ENCODE results near the gene LARP1.

The LARP1 gene

GRCh38 chr5:154815684-154816247 is 60.6 kb downstream of the LARP1 start:
- TF ChIP-seq NFIC (IDR thresholded peaks at IDR 0.05): no peak
- TF ChIP-seq RAD21 (IDR thresholded peaks at IDR 0.05; ENCODE audit: low read depth): no peak
- no peak for TF ChIP-seq ZBTB7A (IDR thresholded peaks at IDR 0.05; ENCODE audit: low read depth)
- TF ChIP-seq CEBPB (IDR thresholded peaks at IDR 0.05): no peak
- TF ChIP-seq USF1 (IDR thresholded peaks at IDR 0.05): no peak
- no peak for TF ChIP-seq EP300 (IDR thresholded peaks at IDR 0.05; ENCODE audit: borderline replicate concordance)
- no peak for TF ChIP-seq MAX (IDR thresholded peaks at IDR 0.05)
- no peak for TF ChIP-seq EGR1 (IDR thresholded peaks at IDR 0.05)

GRCh38 chr5:154816891-154817492 is 61.8 kb downstream of the LARP1 start:
- TF ChIP-seq RAD21 (IDR thresholded peaks at IDR 0.05; ENCODE audit: low read depth) (no peak), CREB1 (IDR thresholded peaks at IDR 0.05; ENCODE audit: low read depth) (no peak), NFIC (IDR thresholded peaks at IDR 0.05) (no peak), EGR1 (IDR thresholded peaks at IDR 0.05) (no peak), TEAD4 (IDR thresholded peaks at IDR 0.05) (no peak), FOXM1 (IDR thresholded peaks at IDR 0.05; ENCODE audit: borderline replicate concordance, low read depth) (no peak)

- TF ChIP-seq YY1 (IDR thresholded peaks at IDR 0.05; ENCODE audit: low read depth) (no peak), TEAD4 (IDR thresholded peaks at IDR 0.05) (no peak), TAF1 (IDR thresholded peaks at IDR 0.05; ENCODE audit: low read depth) (no peak)
Observed at GRCh38 chr5:154817815-154818214, 62.6 kb downstream of the LARP1 start.

- TF ChIP-seq EGR1 (IDR thresholded peaks at IDR 0.05): no peak
- TF ChIP-seq CREB1 (IDR thresholded peaks at IDR 0.05; ENCODE audit: low read depth): no peak
- no peak for TF ChIP-seq TCF12 (IDR thresholded peaks at IDR 0.05; ENCODE audit: low read depth)
- TF ChIP-seq TAF1 (IDR thresholded peaks at IDR 0.05; ENCODE audit: low read depth): no peak
- TF ChIP-seq TEAD4 (IDR thresholded peaks at IDR 0.05): no peak
- TF ChIP-seq FOXM1 (IDR thresholded peaks at IDR 0.05; ENCODE audit: borderline replicate concordance, low read depth): no peak
- no peak for TF ChIP-seq EP300 (IDR thresholded peaks at IDR 0.05; ENCODE audit: borderline replicate concordance)
- no peak for TF ChIP-seq CEBPB (IDR thresholded peaks at IDR 0.05)
- no peak for TF ChIP-seq YY1 (IDR thresholded peaks at IDR 0.05; ENCODE audit: low read depth)
- TF ChIP-seq USF1 (IDR thresholded peaks at IDR 0.05): no peak
Observed at GRCh38 chr5:154818471-154819116, 63.4 kb downstream of the LARP1 start.

- no peak for TF ChIP-seq CEBPB (IDR thresholded peaks at IDR 0.05)
- TF ChIP-seq YY1 (IDR thresholded peaks at IDR 0.05; ENCODE audit: low read depth): no peak
- TF ChIP-seq TEAD4 (IDR thresholded peaks at IDR 0.05): no peak
- no peak for TF ChIP-seq CREB1 (IDR thresholded peaks at IDR 0.05; ENCODE audit: low read depth)
- no peak for TF ChIP-seq FOXM1 (IDR thresholded peaks at IDR 0.05; ENCODE audit: borderline replicate concordance, low read depth)
- TF ChIP-seq MAX (IDR thresholded peaks at IDR 0.05): no peak
- TF ChIP-seq RAD21 (IDR thresholded peaks at IDR 0.05; ENCODE audit: low read depth): no peak
- TF ChIP-seq TAF1 (IDR thresholded peaks at IDR 0.05; ENCODE audit: low read depth): no peak
- no peak for TF ChIP-seq EGR1 (IDR thresholded peaks at IDR 0.05)
- TF ChIP-seq NFIC (IDR thresholded peaks at IDR 0.05): no peak
- TF ChIP-seq ZBTB7A (IDR thresholded peaks at IDR 0.05; ENCODE audit: low read depth): no peak
- no peak for TF ChIP-seq TCF12 (IDR thresholded peaks at IDR 0.05; ENCODE audit: low read depth)
- no peak for TF ChIP-seq EP300 (IDR thresholded peaks at IDR 0.05; ENCODE audit: borderline replicate concordance)
- TF ChIP-seq USF1 (IDR thresholded peaks at IDR 0.05): no peak
- TF ChIP-seq REST (IDR thresholded peaks at IDR 0.05; ENCODE audit: low read depth): no peak
Observed at GRCh38 chr5:154819546-154819945, 64.4 kb downstream of the LARP1 start.

GRCh38 chr5:154820383-154820782 is 65.2 kb downstream of the LARP1 start:
- TF ChIP-seq USF1 (IDR thresholded peaks at IDR 0.05): no peak
- no peak for TF ChIP-seq MAX (IDR thresholded peaks at IDR 0.05)
- no peak for TF ChIP-seq RAD21 (IDR thresholded peaks at IDR 0.05; ENCODE audit: low read depth)
- no peak for TF ChIP-seq TCF12 (IDR thresholded peaks at IDR 0.05; ENCODE audit: low read depth)
- no peak for TF ChIP-seq ZBTB7A (IDR thresholded peaks at IDR 0.05; ENCODE audit: low read depth)
- no peak for TF ChIP-seq FOXM1 (IDR thresholded peaks at IDR 0.05; ENCODE audit: borderline replicate concordance, low read depth)
- no peak for TF ChIP-seq EGR1 (IDR thresholded peaks at IDR 0.05)
- TF ChIP-seq REST (IDR thresholded peaks at IDR 0.05; ENCODE audit: low read depth): no peak
- TF ChIP-seq CEBPB (IDR thresholded peaks at IDR 0.05): no peak
- no peak for TF ChIP-seq TAF1 (IDR thresholded peaks at IDR 0.05; ENCODE audit: low read depth)
- TF ChIP-seq TEAD4 (IDR thresholded peaks at IDR 0.05): no peak
- TF ChIP-seq NFIC (IDR thresholded peaks at IDR 0.05): no peak

All from Ishikawa (cell line).